GM19023 (cell line): ENCODE data around the gene RBM48.
"Not testable (repeated sequence)": the region's sequence is repeated elsewhere in the genome, so short reads cannot be mapped to it uniquely, and the experiment has no call there.

Source experiments
- ATAC-seq: cut with Tn5 transposase; IDR thresholded peaks from one replicate; pipeline ENCODE4 v1.9.1; 2021; ENCODE audit warnings: mild to moderate bottlenecking, moderate library complexity; ENCODE audit not compliant: unreplicated experiment

The RBM48 gene

GRCh38 chr7:92543542-92543941 is 14.9 kb downstream of the RBM48 start:
- ATAC-seq: not testable (repeated sequence)

- ATAC-seq: not testable (repeated sequence)
Observed at GRCh38 chr7:92545116-92545515, 16.5 kb downstream of the RBM48 start.

- ATAC-seq: no peak
Observed at GRCh38 chr7:92546856-92547497, 18.4 kb downstream of the RBM48 start.

GRCh38 chr7:92547579-92547978 is 19.0 kb downstream of the RBM48 start:
- no peak for ATAC-seq

- no peak for ATAC-seq
Observed at GRCh38 chr7:92550194-92550593, 21.6 kb downstream of the RBM48 start.

GRCh38 chr7:92557249-92557648 is 28.7 kb downstream of the RBM48 start:
- no peak for ATAC-seq

- ATAC-seq: no peak
Observed at GRCh38 chr7:92557808-92558362, 29.3 kb downstream of the RBM48 start.

- ATAC-seq: no peak
Observed at GRCh38 chr7:92560602-92561001, 32.0 kb downstream of the RBM48 start.

- no peak for ATAC-seq
Observed at GRCh38 chr7:92563345-92563744, 34.8 kb downstream of the RBM48 start.

GRCh38 chr7:92567460-92567859 is 38.9 kb downstream of the RBM48 start:
- ATAC-seq: no peak

- no peak for ATAC-seq
Observed at GRCh38 chr7:92569137-92569536, 40.5 kb downstream of the RBM48 start.

- no peak for ATAC-seq
Observed at GRCh38 chr7:92576296-92576695, 47.7 kb downstream of the RBM48 start.

- no peak for ATAC-seq
Observed at GRCh38 chr7:92582948-92583347, 54.4 kb downstream of the RBM48 start.

GRCh38 chr7:92584953-92585352 is 56.4 kb downstream of the RBM48 start:
- ATAC-seq: no peak

- ATAC-seq: no peak
Observed at GRCh38 chr7:92586403-92586802, 57.8 kb downstream of the RBM48 start.

GRCh38 chr7:92586841-92587240 is 58.2 kb downstream of the RBM48 start:
- no peak for ATAC-seq
